HCT116 (cell line): ENCODE measurements around the gene PDE6C. TPM values are rescaled to one million over a fixed set of nuclear protein-coding genes. Genes with fewer than 3 reads are reported as not detected.

Experiments used
- ATAC-seq: fragments of 200-7000 bp; cut with Tn5 transposase; 2 replicates; pipeline ENCODE4 v1.9.1; 2020; ENCODE audit warnings: mild to moderate bottlenecking, moderate library complexity
- BruUV-seq: library from RNA; stranded (reverse); fragments of 400-500 nt; replicated peaks from 2 replicates; lab custom pipeline; 2021; lab: Mats Ljungman, UMichigan
- CTCF ChIA-PET: fragments of 300-600 bp; sonication (Branson Sonifier 250); formaldehyde crosslinking; loops from one replicate; lab custom pipeline; 2021; ENCODE audit warnings: antibody characterized with exemption; lab: Charles Lee
- POLR2A ChIA-PET: fragments of 300-600, 350-600 bp; sonication (Branson Sonifier 250); formaldehyde crosslinking; loops from one replicate; lab custom pipeline; 2021; ENCODE audit warnings: antibody characterized with exemption; lab: Charles Lee
- RAD21 ChIA-PET, 2 experiments: fragments of 300-600 bp; sonication (Branson Sonifier 250); formaldehyde crosslinking; loops; one replicate each; lab custom pipeline; 2023; ENCODE audit warnings: low total read pairs in 2 of 2; ENCODE audit not compliant: uncharacterized antibody in 2 of 2, unreplicated experiment in 2 of 2, low non-redundant PET in 1 of 2; lab: Charles Lee
- DNase-seq: peaks from one replicate; pipeline ENCODE4 v3.0.0-alpha.2; 2010; ENCODE audit warnings: low read depth, low spot score
- H2AFZ ChIP-seq: fragments of 200-600 bp; shearing (Covaris generic), sonication (generic); 2 replicates; pipeline ENCODE4 v1.6.1; 2017; ENCODE audit warnings: low read depth, mixed run types, mixed read lengths, antibody characterized with exemption, low read length; ENCODE audit not compliant: poor library complexity, severe bottlenecking
- H3K27ac ChIP-seq: 2 replicates; pipeline ENCODE4 v1.5.1; 2012; ENCODE audit warnings: low read depth, low read length
- H3K27me3 ChIP-seq: fragments of 200-600 bp; sonication (generic); 2 replicates; pipeline ENCODE4 v1.6.1; 2016; ENCODE audit warnings: mixed run types, low read length, mixed read lengths; ENCODE audit not compliant: insufficient read depth
- H3K36me3 ChIP-seq, 2 experiments: fragments of 200-500 bp in 1 of 2; fragments of 200-600 bp in 1 of 2; sonication (Bioruptor generic) in 1 of 2; sonication (generic) in 1 of 2; 2 replicates each; pipeline versions ENCODE4 v1.5.1 to v1.6.1; 2014 to 2016; ENCODE audit warnings: low read length in 2 of 2, inconsistent platforms in 1 of 2, mixed read lengths in 1 of 2, mixed run types in 1 of 2; ENCODE audit not compliant: insufficient read depth in 2 of 2, control insufficient read depth in 1 of 2
- H3K4me1 ChIP-seq, 2 experiments: fragments of 200-600 bp in 1 of 2; sonication (generic) in 1 of 2; 2 replicates each; pipeline versions ENCODE4 v1.5.1 to v1.6.1; 2012 to 2017; ENCODE audit warnings: low read length in 2 of 2, inconsistent platforms in 1 of 2, mild to moderate bottlenecking in 1 of 2, mixed read lengths in 1 of 2, mixed run types in 1 of 2, moderate library complexity in 1 of 2; ENCODE audit not compliant: insufficient read depth in 2 of 2, control insufficient read depth in 1 of 2
- H3K4me2 ChIP-seq: fragments of 200-600 bp; sonication (generic); 2 replicates; pipeline ENCODE4 v1.6.1; 2017; ENCODE audit warnings: mixed run types, low read length, mixed read lengths
- H3K4me3 ChIP-seq, 2 experiments: fragments of 200-600 bp in 1 of 2; sonication (generic) in 1 of 2; replicated peaks in 1 of 2; 2 replicates each; pipeline ENCODE4 v1.5.1; 2011 to 2016; ENCODE audit warnings: low read length in 2 of 2, control low read depth in 1 of 2, low read depth in 1 of 2, mild to moderate bottlenecking in 1 of 2, mixed read lengths in 1 of 2, mixed run types in 1 of 2
- H3K79me2 ChIP-seq: fragments of 200-600 bp; sonication (generic); 2 replicates; pipeline ENCODE4 v1.6.1; 2017; ENCODE audit warnings: mild to moderate bottlenecking, mixed run types, low read length, moderate library complexity, mixed read lengths; ENCODE audit not compliant: insufficient read depth
- H3K9ac ChIP-seq: fragments of 200-600 bp; sonication (generic); 2 replicates; pipeline ENCODE4 v1.6.1; 2016; ENCODE audit warnings: low read length, mixed read lengths
- H3K9me2 ChIP-seq: fragments of 200-600 bp; sonication (generic), shearing (Covaris generic); 2 replicates; pipeline ENCODE4 v1.6.1; 2017; ENCODE audit warnings: mixed run types, mild to moderate bottlenecking, moderate library complexity; ENCODE audit not compliant: insufficient read depth
- H3K9me3 ChIP-seq, 2 experiments: fragments of 200-500 bp in 1 of 2; fragments of 200-600 bp in 1 of 2; sonication (Bioruptor generic) in 1 of 2; sonication (generic) in 1 of 2; 2 replicates each; pipeline ENCODE4 v1.6.1; 2014 to 2017; ENCODE audit warnings: low read length in 2 of 2, mixed read lengths in 2 of 2, inconsistent platforms in 1 of 2, low read depth in 1 of 2, mild to moderate bottlenecking in 1 of 2, mixed run types in 1 of 2, moderate library complexity in 1 of 2; ENCODE audit not compliant: control insufficient read depth in 1 of 2, insufficient read depth in 1 of 2
- H4K20me1 ChIP-seq: fragments of 200-600 bp; sonication (generic), shearing (Covaris generic); 2 replicates; pipeline ENCODE4 v1.6.1; 2017; ENCODE audit warnings: mixed run types, mild to moderate bottlenecking, moderate library complexity; ENCODE audit not compliant: insufficient read depth
- CEBPB ChIP-seq: IDR thresholded peaks from 2 replicates; pipeline ENCODE4 v1.6.1; 2012; ENCODE audit warnings: low read depth
- EGR1 ChIP-seq: IDR thresholded peaks from 2 replicates; pipeline ENCODE4 v1.6.1; 2012; ENCODE audit warnings: low read depth
- ELF1 ChIP-seq: IDR thresholded peaks from 2 replicates; pipeline ENCODE4 v1.6.1; 2012; ENCODE audit warnings: low read depth, borderline replicate concordance
- EZH2 ChIP-seq: fragments of 200-600 bp; sonication (generic); IDR thresholded peaks from 2 replicates; pipeline ENCODE4 v1.6.1; 2017; ENCODE audit warnings: antibody characterized with exemption, mixed run types
- EZH2phosphoT487 ChIP-seq: fragments of 200-600 bp; IDR thresholded peaks from 2 replicates; pipeline ENCODE4 v1.6.1; 2018; ENCODE audit warnings: antibody characterized with exemption, borderline replicate concordance
- FOSL1 ChIP-seq: IDR thresholded peaks from 2 replicates; pipeline ENCODE4 v1.6.1; 2012; ENCODE audit warnings: low read depth
- JUND ChIP-seq: IDR thresholded peaks from 2 replicates; pipeline ENCODE4 v1.6.1; 2012
- POLR2A ChIP-seq: IDR thresholded peaks from 2 replicates; pipeline ENCODE4 v1.7.0; 2011; ENCODE audit warnings: borderline replicate concordance; ENCODE audit not compliant: insufficient read depth, insufficient read length; ENCODE audit errors: extremely low read depth
- POLR2AphosphoS5 ChIP-seq: IDR thresholded peaks from 2 replicates; pipeline ENCODE4 v1.6.1; 2011; ENCODE audit warnings: mild to moderate bottlenecking, low read depth, low read length, moderate library complexity
- RAD21 ChIP-seq: IDR thresholded peaks from 2 replicates; pipeline ENCODE4 v1.6.1; 2012; ENCODE audit warnings: low read depth, mild to moderate bottlenecking
- SIN3A ChIP-seq: IDR thresholded peaks from 2 replicates; pipeline ENCODE4 v1.6.1; 2012; ENCODE audit warnings: low read depth
- SP1 ChIP-seq: IDR thresholded peaks from 2 replicates; pipeline ENCODE4 v1.6.1; 2012; ENCODE audit warnings: low read depth
- TCF7L2 ChIP-seq: IDR thresholded peaks from 2 replicates; pipeline ENCODE4 v1.7.0; 2011; ENCODE audit warnings: borderline replicate concordance, inconsistent platforms; ENCODE audit not compliant: insufficient read depth, insufficient read length; ENCODE audit errors: extremely low read depth
- YY1 ChIP-seq: IDR thresholded peaks from 2 replicates; pipeline ENCODE4 v1.6.1; 2011; ENCODE audit warnings: low read length, low read depth, moderate library complexity, mild to moderate bottlenecking; ENCODE audit not compliant: insufficient replicate concordance; ENCODE audit errors: extremely low read depth
- ZFX ChIP-seq: fragments of 450-650 bp; IDR thresholded peaks from 2 replicates; pipeline ENCODE4 v1.6.1; 2017
- ZNF274 ChIP-seq: fragments of 200-500 bp; sonication (Bioruptor generic); IDR thresholded peaks from 2 replicates; pipeline ENCODE4 v1.6.1; 2014; ENCODE audit warnings: mild to moderate bottlenecking, low read depth, low read length, inconsistent platforms
- intact Hi-C: fragments of 100-400 bp; cut with micrococcal nuclease; formaldehyde crosslinking; loops from 2 replicates; pipeline ENCODE4 v1.10.0; 2022
- total RNA-seq: library from RNA; stranded (reverse); gene quantifications from one replicate; pipeline ENCODE4 v1.2.1, GENCODE V29; 2021; ENCODE audit not compliant: unreplicated experiment
- TF ChIP-seq, protein P1 (sequence below): IDR thresholded peaks from 2 replicates; pipeline ENCODE4 v1.6.1; 2012
- TF ChIP-seq, protein P2 (sequence below), 3 experiments: fragments of 200-600 bp in 1 of 3; sonication (generic) in 1 of 3; IDR thresholded peaks in 2 of 3; conservative IDR thresholded peaks in 1 of 3; 2 replicates each; pipeline ENCODE4 v1.5.1; 2012 to 2017; ENCODE audit warnings: low read depth in 2 of 3, low read length in 2 of 3, antibody characterized with exemption in 1 of 3, borderline replicate concordance in 1 of 3, control low read depth in 1 of 3, mild to moderate bottlenecking in 1 of 3, mixed read lengths in 1 of 3, mixed run types in 1 of 3, moderate library complexity in 1 of 3; ENCODE audit not compliant: insufficient read depth in 1 of 3

Gene PDE6C
- total RNA-seq, 1 experiment from 2014 or later = not detected

DNA sequence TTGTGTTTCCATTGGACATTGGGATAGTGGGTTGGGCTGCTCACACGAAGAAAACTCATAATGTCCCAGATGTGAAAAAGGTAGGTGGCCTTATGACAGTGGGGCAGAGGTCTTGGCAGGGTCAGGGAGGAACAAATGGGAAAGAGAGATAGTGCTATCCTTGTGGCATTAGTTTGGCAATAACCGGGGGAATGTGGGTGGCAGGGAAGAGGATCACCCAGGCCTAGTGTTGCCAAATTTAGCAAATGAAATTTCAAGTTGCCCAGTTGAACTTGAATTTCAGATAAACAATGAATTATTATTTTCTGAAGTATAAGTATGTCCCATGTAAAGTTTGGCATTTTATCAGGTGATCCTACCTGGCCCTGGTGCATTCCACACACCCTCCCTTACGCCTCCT is 789 bp downstream of the PDE6C start:
- no peak overlapping the region for H3K4me2 ChIP-seq
- no peak overlapping the region for H3K27ac ChIP-seq
- no peak for ATAC-seq
- ChIA-PET POLR2A (no interaction called here), RAD21 (no interaction called here), CTCF (no interaction called here)
- H2AFZ ChIP-seq = no peak overlapping the region
- no peak overlapping the region for H3K9ac ChIP-seq
- no peaks in the 10 kb centered on the region for H3K36me3 ChIP-seq
- no peaks in the 10 kb centered on the region for H3K4me1 ChIP-seq
- H3K9me2 ChIP-seq = no peaks in the 10 kb centered on the region
- no peaks in the 10 kb centered on the region for H3K79me2 ChIP-seq
- TF ChIP-seq EZH2 (no peak), ELF1 (no peak), CEBPB (no peak), SIN3A (no peak), TCF7L2 (no peak), ZFX (no peak), EGR1 (no peak), YY1 (no peak), JUND (no peak)
- no peak for DNase-seq
- H4K20me1 ChIP-seq = no peaks in the 10 kb centered on the region
- H3K4me3 ChIP-seq = no peak overlapping the region
- no peaks in the 10 kb centered on the region for H3K9me3 ChIP-seq
- H3K27me3 ChIP-seq = no peaks in the 10 kb centered on the region
- no TSS peak for BruUV-seq
- intact Hi-C loops = no loop called here

DNA sequence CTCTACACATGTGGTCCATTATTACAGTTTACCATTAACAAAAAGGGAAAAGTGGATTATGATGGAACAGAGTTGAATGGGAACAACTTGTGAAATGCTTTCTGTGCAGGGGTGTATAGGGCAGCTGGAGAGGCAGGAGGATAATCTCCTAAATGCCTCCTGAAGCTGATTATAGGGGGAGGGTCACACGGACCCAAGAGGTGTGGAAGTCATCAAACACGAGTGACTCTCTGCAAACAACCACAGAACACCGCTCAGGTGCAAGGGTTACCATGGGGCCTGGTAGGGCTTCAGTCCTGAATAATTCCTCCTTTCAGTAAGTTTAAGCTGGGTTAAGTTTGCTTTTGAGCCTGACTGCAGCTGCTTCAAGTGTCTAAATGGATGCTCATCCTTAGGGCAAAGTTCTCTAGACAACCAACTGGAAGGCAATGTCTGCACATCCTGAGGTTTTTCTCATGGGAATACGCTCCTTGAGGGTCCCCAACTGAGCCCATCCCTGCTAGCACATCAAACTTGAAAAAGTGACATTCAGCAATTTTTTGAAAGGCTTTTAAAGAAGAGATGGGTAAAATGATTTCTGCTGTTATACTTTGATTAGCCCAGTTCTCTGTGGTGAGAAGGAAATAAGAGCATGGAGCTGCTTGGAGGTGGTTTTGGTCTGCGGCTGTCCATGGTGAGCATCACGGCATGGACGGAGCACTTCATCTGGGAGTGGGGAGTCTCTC is 1.9 kb downstream of the PDE6C start:
- intact Hi-C loops = no loop called here
- Histone ChIP-seq H3K36me3 (no peaks in the 10 kb centered on the region), H3K4me1 (no peaks in the 10 kb centered on the region), H4K20me1 (no peaks in the 10 kb centered on the region), H3K9me3 (no peaks in the 10 kb centered on the region), H3K4me2 (no peak overlapping the region), H3K9ac (no peak overlapping the region), H3K27ac (no peak overlapping the region), H3K79me2 (no peaks in the 10 kb centered on the region), H3K4me3 (no peak overlapping the region), H2AFZ (no peak overlapping the region), H3K9me2 (no peaks in the 10 kb centered on the region), H3K27me3 (no peaks in the 10 kb centered on the region)
- ChIA-PET CTCF (no interaction called here), RAD21 (no interaction called here), POLR2A (no interaction called here)
- ATAC-seq (no peak), DNase-seq (no peak)
- BruUV-seq = no TSS peak
- TF ChIP-seq FOSL1 (no peak), TCF7L2 (no peak), POLR2AphosphoS5 (no peak), JUND (no peak), RAD21 (no peak), EGR1 (no peak), EZH2phosphoT487 (no peak), SP1 (no peak), ZFX (no peak), POLR2A (no peak), ZNF274 (no peak)
- TF ChIP-seq, protein P1, sequence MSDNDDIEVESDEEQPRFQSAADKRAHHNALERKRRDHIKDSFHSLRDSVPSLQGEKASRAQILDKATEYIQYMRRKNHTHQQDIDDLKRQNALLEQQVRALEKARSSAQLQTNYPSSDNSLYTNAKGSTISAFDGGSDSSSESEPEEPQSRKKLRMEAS = no peak
- TF ChIP-seq, protein P2, sequence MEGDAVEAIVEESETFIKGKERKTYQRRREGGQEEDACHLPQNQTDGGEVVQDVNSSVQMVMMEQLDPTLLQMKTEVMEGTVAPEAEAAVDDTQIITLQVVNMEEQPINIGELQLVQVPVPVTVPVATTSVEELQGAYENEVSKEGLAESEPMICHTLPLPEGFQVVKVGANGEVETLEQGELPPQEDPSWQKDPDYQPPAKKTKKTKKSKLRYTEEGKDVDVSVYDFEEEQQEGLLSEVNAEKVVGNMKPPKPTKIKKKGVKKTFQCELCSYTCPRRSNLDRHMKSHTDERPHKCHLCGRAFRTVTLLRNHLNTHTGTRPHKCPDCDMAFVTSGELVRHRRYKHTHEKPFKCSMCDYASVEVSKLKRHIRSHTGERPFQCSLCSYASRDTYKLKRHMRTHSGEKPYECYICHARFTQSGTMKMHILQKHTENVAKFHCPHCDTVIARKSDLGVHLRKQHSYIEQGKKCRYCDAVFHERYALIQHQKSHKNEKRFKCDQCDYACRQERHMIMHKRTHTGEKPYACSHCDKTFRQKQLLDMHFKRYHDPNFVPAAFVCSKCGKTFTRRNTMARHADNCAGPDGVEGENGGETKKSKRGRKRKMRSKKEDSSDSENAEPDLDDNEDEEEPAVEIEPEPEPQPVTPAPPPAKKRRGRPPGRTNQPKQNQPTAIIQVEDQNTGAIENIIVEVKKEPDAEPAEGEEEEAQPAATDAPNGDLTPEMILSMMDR (IDR thresholded peaks at IDR 0.05 in 2 of 3, conservative IDR thresholded peaks at IDR 0.05 in 1 of 3; ENCODE audit: borderline replicate concordance in 1 of 3, insufficient read depth in 1 of 3, low read depth in 2 of 3, low read length in 2 of 3) = no peak
